Measurements from ENCODE around the gene TMEM123.
"Not testable (repeated sequence)": the region's sequence is repeated elsewhere in the genome, so short reads cannot be mapped to it uniquely, and the experiment has no call there.

TMEM123 gene

GRCh38 chr11:102436976-102437375, 15.6 kb downstream of the TMEM123 start:
- peaks cover 90% of the 10 kb centered on the region for H3K9me3 Mint-ChIP-seq
- H3K27me3 Mint-ChIP-seq (ENCODE audit: low read depth, poor library complexity) = peaks cover 8% of the 10 kb centered on the region
- no peak for DNase-seq
- H3K36me3 Mint-ChIP-seq (ENCODE audit: low read depth) = peaks cover 100% of the 10 kb centered on the region
- no peak for TF ChIP-seq CTCF (IDR thresholded peaks at IDR 0.05)
- H3K4me3 Mint-ChIP-seq = no peak overlapping the region
- peaks cover 10% of the 10 kb centered on the region for H3K4me1 Mint-ChIP-seq
- no peak overlapping the region for H3K27ac Mint-ChIP-seq

GRCh38 chr11:102436561-102436960, 16.0 kb downstream of the TMEM123 start:
- H3K27me3 Mint-ChIP-seq (ENCODE audit: low read depth, poor library complexity) = peaks cover 10% of the 10 kb centered on the region
- TF ChIP-seq CTCF (IDR thresholded peaks at IDR 0.05) = no peak
- no peak for DNase-seq
- no peak overlapping the region for H3K27ac Mint-ChIP-seq
- peaks cover 100% of the 10 kb centered on the region for H3K36me3 Mint-ChIP-seq (ENCODE audit: low read depth)
- peaks cover 15% of the 10 kb centered on the region for H3K4me1 Mint-ChIP-seq
- no peak overlapping the region for H3K4me3 Mint-ChIP-seq
- H3K9me3 Mint-ChIP-seq = peaks cover 90% of the 10 kb centered on the region

- Mint-ChIP-seq H3K4me1 (peaks cover 23% of the 10 kb centered on the region), H3K4me3 (no peak overlapping the region), H3K9me3 (peaks cover 86% of the 10 kb centered on the region), H3K27ac (no peak overlapping the region), H3K36me3 (ENCODE audit: low read depth) (peaks cover 100% of the 10 kb centered on the region), H3K27me3 (ENCODE audit: low read depth, poor library complexity) (peaks cover 10% of the 10 kb centered on the region)
- no peak for DNase-seq
- no peak for TF ChIP-seq CTCF (IDR thresholded peaks at IDR 0.05)
Measured at GRCh38 chr11:102435688-102436087, 16.9 kb downstream of the TMEM123 start.

- Mint-ChIP-seq H3K36me3 (ENCODE audit: low read depth) (peaks cover 97% of the 10 kb centered on the region), H3K4me1 (peaks cover 44% of the 10 kb centered on the region), H3K9me3 (peaks cover 73% of the 10 kb centered on the region)
- not testable (repeated sequence) for H3K27me3 Mint-ChIP-seq (ENCODE audit: low read depth, poor library complexity); H3K4me3 Mint-ChIP-seq; H3K27ac Mint-ChIP-seq; DNase-seq
Measured at GRCh38 chr11:102433571-102433970, 19.0 kb downstream of the TMEM123 start.

GRCh38 chr11:102432560-102432959, 20.0 kb downstream of the TMEM123 start:
- not testable (repeated sequence) for H3K4me3 Mint-ChIP-seq; H3K27me3 Mint-ChIP-seq (ENCODE audit: low read depth, poor library complexity); DNase-seq; H3K27ac Mint-ChIP-seq
- peaks cover 64% of the 10 kb centered on the region for H3K9me3 Mint-ChIP-seq
- peaks cover 89% of the 10 kb centered on the region for H3K36me3 Mint-ChIP-seq (ENCODE audit: low read depth)
- peaks cover 41% of the 10 kb centered on the region for H3K4me1 Mint-ChIP-seq

- peaks cover 83% of the 10 kb centered on the region for H3K36me3 Mint-ChIP-seq (ENCODE audit: low read depth)
- no peak for DNase-seq
- peaks cover 7% of the 10 kb centered on the region for H3K27me3 Mint-ChIP-seq (ENCODE audit: low read depth, poor library complexity)
- H3K4me3 Mint-ChIP-seq = no peak overlapping the region
- peak overlapping the region; percentile 80 for H3K27ac Mint-ChIP-seq
- peaks cover 44% of the 10 kb centered on the region for H3K4me1 Mint-ChIP-seq
- TF ChIP-seq CTCF (IDR thresholded peaks at IDR 0.05) = no peak
- peaks cover 55% of the 10 kb centered on the region for H3K9me3 Mint-ChIP-seq
Measured at GRCh38 chr11:102431404-102431803, 21.2 kb downstream of the TMEM123 start.

GRCh38 chr11:102430158-102430836, 22.3 kb downstream of the TMEM123 start:
- no peak for TF ChIP-seq CTCF (IDR thresholded peaks at IDR 0.05)
- Mint-ChIP-seq H3K27me3 (ENCODE audit: low read depth, poor library complexity) (peaks cover 7% of the 10 kb centered on the region), H3K36me3 (ENCODE audit: low read depth) (peaks cover 80% of the 10 kb centered on the region), H3K9me3 (peaks cover 46% of the 10 kb centered on the region), H3K4me3 (peak overlapping the region; percentile 21), H3K27ac (peak overlapping the region; percentile 51), H3K4me1 (peaks cover 53% of the 10 kb centered on the region)
- DNase-seq = no peak
